22Rv1 (cell line): Measurements from ENCODE around the gene HS6ST3.

Source experiments
- CTCF ChIP-seq: fragments of 450-650 bp; IDR thresholded peaks from 2 replicates; pipeline ENCODE4 v1.5.1; 2017; ENCODE audit warnings: mild to moderate bottlenecking
- ZFX ChIP-seq: fragments of 450-650 bp; IDR thresholded peaks from 2 replicates; pipeline ENCODE4 v1.6.1; 2017; ENCODE audit warnings: antibody characterized with exemption, borderline replicate concordance

DNA sequence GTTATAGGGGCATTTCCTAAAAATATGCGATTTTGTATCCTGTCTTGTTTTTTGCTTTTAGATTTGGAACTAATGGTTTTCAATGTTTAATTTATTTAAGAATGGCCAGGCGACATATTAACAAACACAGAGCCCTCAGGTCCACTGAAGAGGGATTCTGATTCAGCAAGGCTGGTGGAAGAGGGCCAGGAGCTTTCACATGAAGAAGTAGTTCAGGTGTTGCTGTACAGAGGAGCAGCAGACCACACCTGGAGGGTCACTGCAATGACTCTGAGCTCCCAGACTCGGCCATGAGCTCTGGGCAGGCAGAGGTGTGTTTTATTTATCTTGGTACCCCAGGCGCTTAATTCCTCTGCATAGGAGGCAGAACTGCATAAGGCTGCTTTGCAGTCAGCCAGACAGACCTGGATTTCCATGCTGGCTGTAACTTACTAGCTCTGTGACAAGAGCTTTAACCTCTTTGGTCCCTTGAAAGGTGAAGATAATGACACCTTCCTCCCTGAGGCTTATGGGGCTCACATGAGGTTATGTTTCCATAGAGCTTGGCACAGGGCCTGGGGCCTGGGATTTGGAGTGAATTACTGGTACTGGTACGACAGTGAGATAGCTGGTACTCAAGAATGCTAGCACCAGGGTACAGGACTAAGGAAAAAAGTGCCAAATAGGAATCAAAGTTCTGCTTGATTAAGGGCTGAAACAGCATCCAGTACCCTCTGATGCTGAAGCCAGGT lies 719.6 kb downstream of the HS6ST3 start:
- TF ChIP-seq CTCF (no peak), ZFX (no peak)
